HuH-7.5 (cell line): ENCODE data around the gene MYO3B.

Source experiments
- DNase-seq: peaks from one replicate; pipeline ENCODE4 v3.0.0; 2011; ENCODE audit warnings: low spot score

The MYO3B gene

DNA sequence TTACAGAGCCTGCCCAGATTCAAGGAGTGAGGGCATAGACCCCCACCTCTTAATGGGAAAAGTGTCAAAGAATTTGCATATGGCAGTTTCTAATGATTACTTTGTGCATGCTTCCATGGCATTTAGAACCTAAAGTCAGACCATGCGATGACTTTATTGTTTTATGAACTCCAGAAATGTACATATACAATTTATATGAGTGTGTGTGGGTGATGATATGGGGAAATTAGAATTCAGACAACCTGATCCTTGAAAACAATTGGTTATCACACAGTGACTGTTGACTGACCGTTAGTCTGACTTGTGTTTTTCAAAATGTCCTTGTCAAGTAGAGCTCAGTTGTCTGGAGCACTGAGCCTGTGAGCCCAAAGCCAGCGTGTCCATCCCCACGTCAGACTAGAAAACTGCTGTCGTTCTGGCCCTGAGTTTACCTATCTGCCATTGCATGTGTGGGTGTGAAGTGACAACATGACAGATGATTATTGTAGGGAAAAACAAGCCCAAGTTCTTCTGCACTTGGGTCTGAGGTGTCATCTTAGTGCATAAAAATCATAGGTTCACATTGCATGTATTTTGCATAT, 128.4 kb downstream of the MYO3B start:
- DNase-seq: no peak

DNA sequence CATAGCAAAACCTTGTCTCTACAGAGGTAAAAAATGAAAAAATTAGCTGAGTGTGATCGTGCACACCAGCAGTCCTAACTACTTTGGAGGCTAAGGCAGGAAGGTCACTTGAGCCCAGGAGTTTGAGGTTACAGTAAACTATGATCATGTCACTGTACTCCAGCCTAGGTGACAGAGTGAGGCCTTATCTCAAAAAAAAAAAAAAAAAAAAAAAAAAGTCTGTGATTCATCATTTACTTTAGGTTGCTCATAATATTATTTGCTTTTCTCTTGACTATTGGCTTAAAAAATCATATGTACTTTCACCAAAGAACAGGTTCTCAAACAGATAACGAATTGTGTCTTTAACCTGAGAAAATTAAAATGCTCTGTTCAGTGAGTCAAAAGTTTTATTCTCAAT, 129.1 kb downstream of the MYO3B start:
- DNase-seq: no peak

DNA sequence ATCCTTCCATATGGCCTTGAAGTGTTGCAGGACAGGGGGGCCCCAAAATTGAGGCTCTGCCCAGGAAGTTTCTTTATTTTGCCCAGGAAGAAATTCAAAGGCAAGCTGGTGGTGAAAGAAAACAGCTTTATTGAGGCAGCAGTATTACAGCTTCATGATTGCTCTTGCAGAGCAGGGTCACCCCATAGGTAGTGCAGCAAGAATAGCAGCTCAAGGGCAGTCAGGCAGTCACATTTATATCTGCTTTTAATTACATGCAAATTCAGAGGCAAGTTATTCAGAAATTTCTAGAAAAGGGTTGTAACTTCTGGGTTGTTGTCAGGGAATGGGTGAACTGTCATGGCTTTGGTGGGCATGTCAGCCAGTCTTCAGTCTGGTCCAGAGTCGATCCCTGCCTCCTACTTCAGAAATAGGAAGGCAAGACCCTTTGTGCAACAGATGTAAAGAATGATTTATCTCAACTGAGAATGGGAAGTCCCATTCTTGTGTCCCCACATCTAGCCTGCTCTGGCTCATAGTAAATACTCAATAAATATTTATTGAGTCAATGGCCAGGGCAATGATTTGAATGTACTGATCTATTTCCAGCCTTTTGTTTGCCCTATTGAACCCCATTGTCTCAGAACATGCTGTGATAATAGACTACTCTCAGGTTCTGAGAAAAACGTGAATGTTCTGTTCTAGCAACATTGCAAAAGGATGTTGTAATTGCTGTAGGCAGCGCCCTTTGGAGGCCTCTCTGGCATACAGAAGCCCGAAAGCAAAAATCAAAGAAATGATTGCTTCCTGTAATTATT, 129.8 kb downstream of the MYO3B start:
- DNase-seq: no peak

DNA sequence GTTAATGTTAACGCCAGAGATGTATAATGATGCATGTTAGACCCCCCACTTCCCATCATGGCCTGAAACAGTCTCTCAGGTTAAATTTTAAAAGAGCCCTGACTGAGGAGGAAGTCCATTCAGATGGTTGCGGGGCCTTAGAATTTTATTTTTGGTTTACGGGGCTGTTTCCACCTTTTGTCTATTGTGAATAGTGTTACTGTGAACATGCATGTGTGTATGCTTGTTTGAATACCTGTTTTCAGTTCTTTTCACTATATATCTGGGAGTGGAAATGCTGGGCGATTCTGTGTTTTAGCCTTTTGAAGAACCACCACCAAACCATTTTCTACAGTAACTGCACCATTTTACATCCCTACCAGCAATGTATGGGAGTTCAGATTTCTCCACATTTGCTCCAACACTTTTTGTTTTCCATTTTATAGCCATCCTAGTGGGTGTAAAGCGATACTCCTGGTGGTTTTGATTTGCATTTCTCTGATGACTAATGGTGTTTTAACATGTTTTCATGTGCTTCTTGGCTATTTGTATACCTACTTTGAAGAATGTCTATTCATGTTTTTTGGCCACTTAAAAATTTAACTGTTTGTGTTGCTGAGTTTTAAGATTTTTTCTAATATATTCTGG, 133.0 kb downstream of the MYO3B start:
- DNase-seq: no peak

GRCh38 chr2:170313347-170313991, 135.5 kb downstream of the MYO3B start:
- DNase-seq: no peak

- no peak for DNase-seq
These were observed 136.0 kb downstream of the MYO3B start for GRCh38 chr2:170313992-170314348.

GRCh38 chr2:170314744-170315447, 136.9 kb downstream of the MYO3B start:
- DNase-seq: no peak

GRCh38 chr2:170320948-170321347, 143.0 kb downstream of the MYO3B start:
- DNase-seq: no peak

- no peak for DNase-seq
These were observed 143.6 kb downstream of the MYO3B start for GRCh38 chr2:170321526-170321925.

DNA sequence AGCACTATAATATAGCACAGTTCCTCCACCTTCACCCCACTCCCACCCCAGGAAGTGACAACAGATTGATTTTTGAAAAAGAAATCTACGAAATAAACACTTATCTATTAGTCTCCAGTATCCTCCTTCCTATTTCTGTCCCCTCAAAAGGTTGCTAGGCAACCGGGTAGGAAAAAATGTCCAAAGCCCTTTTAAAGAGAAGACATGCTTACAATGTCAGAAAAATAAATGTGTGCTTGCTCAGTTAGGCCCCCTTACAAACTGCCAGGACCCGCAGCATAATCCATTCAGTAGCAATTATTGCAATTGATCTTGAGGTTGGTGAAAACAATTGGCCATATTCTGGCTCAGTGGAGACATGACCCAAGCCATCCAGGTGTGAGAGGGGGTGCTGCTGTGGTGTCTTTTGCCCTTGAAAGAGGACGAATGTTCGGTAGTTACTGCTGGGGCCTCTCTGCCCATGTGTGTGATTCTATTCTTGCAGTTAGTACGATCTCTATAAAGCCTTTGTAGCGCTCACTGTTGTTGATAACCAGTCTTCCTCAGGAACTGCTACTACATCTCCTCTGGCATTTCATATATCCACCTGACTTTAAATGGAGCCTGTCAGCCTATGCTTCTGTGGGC, 144.3 kb downstream of the MYO3B start:
- no peak for DNase-seq

DNA sequence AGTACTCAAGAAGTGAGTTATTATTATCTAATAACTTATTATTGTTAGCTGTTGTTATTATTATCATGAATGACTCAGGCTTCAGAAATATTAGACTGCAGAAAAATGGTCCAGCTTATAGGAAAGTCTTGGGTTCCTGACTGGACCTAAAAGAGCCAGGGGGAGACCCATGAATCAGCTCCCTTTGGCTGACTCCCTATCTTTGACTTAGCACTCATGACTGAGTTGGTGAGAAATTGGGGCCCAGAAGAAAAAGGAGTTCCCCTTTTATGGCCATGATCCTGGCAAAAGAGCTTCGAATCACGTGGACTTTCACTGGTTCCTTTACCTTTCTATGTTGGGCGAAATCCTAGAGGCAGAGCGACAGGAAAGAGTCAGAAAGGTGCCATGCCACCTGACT, 145.8 kb downstream of the MYO3B start:
- no peak for DNase-seq

DNA sequence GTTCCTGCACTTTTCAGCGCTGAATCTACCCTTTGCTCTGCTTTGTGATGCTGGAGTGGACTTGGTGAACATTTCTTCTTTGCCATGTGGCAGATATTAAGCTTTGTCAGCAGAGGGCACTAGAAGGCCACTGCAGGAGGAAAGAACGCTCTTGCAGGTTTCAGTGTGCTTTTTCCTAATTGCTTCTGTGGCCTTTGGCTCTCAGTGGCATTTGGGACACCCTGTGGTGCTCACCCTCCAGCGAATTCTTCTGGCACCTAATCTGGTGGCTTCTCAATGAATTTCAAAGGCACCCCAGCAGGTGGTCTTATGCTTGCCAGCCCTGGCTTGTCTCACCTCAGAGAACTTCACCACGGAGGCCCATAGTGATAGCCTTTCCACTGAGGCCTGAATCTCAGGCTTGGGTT, 146.7 kb downstream of the MYO3B start:
- DNase-seq: peak; percentile 18

GRCh38 chr2:170330881-170331280, 152.9 kb downstream of the MYO3B start:
- no peak for DNase-seq

DNA sequence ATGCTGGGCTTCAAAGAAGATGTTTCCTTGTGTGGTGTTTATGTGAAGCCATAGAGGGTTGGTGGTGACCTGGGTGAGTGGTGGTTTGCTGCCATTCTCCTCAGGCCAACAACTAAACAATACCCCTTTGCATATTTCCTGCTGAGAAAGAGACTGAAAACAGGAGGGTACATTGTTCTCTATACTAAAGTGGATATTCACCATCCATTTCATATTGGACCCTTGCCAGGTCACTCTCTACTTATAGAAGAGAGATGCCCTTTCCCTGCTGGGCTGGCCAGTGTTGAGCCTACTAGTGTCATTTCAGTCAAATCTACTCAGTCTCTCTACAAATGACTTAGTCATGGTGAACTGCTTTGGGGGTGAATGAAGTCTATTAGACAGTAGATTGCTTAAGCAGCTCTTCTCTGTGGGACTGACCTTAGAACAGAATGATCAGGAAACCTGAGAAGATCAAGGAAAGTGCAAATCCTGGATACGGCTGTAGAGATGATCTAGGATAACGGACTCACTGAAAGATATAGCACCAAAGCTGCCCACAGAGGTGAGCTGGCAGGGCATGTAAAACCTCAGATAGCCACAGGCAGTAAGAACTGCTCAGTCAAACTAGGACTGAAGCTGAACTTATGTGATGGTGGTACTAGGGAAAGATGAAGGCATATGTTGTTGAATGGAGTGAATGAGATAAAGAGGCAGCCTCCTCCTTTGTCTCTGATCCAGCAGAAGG, 154.9 kb downstream of the MYO3B start:
- DNase-seq: no peak

GRCh38 chr2:170335351-170335750, 157.4 kb downstream of the MYO3B start:
- no peak for DNase-seq

- no peak for DNase-seq
These were observed 158.5 kb downstream of the MYO3B start for GRCh38 chr2:170336408-170336807.

- DNase-seq: no peak
These were observed 159.0 kb downstream of the MYO3B start for GRCh38 chr2:170336916-170337315.

DNA sequence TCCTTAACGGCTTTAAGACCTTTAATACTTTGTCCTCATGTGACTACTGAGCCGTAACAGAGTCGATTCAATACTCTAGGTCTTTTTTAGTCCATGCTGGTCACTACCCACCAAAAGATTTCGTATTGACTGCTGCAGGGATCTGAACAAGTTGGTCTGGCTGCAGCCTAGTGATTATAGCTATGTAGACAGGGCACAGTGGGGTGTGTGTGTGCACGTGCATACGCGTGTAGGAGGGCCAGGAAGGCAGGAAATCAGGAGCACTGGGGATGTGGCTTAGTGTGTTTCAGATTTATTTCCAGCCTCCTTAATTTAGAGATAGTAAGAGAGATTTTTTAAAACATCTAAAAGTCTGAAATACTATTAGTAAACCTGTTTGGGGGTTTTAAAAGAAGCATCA, 161.4 kb downstream of the MYO3B start:
- DNase-seq: no peak

GRCh38 chr2:170339750-170340692, 162.1 kb downstream of the MYO3B start:
- no peak for DNase-seq

DNA sequence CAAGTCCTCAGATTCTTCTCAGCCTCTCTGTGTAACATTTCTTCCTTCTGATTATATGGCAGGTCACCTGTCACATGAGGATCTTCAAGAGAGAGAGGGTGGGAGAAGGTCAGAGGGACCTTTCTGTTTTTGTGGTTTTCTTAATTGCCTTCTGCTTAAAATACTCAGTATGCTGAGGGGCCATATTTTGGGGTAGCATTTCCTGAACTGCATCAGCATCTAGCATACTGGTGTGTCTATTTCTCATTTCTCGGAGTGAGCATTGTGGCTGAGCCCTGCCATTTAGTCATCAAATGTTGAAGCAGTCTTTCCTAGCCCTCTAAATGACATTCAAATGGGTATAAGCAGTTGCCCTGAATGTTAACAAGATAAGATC, 162.7 kb downstream of the MYO3B start:
- DNase-seq: no peak
